ENCODE data around the gene FBXO36.
"Not testable (repeated sequence)": the region's sequence is repeated elsewhere in the genome, so short reads cannot be mapped to it uniquely, and the experiment has no call there.

Gene FBXO36

GRCh38 chr2:229910147-229910831, 12.0 kb upstream of the FBXO36 start:
- DNase-seq (ENCODE audit: low read depth in 1 of 2, low spot score in 1 of 2) = no peak

GRCh38 chr2:229910832-229911412, 11.4 kb upstream of the FBXO36 start:
- DNase-seq (ENCODE audit: low read depth in 1 of 2, low spot score in 1 of 2) = no peak

GRCh38 chr2:229914171-229914570, 8.1 kb upstream of the FBXO36 start:
- no peak for DNase-seq (ENCODE audit: low read depth in 1 of 2, low spot score in 1 of 2)

DNA sequence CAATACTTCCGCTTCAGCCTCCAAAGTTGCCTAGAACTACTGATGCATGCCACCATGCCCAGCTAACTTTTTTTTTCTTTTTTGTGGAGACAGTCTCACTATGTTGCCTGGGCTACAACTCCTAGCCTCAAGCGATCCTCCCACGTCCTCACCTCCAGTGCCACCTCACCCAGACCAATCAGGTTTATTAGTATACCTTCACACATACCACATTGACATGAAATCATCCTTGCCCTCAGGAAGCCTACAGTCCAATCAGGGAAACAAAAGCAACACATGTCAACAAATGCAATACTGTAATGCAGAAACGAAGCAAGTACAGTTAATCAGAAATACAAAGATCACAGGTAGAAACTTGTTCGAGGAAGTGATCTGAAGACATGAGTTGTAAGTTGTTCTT, 4.5 kb upstream of the FBXO36 start:
- DNase-seq (ENCODE audit: low read depth in 1 of 2, low spot score in 1 of 2) = no peak

DNA sequence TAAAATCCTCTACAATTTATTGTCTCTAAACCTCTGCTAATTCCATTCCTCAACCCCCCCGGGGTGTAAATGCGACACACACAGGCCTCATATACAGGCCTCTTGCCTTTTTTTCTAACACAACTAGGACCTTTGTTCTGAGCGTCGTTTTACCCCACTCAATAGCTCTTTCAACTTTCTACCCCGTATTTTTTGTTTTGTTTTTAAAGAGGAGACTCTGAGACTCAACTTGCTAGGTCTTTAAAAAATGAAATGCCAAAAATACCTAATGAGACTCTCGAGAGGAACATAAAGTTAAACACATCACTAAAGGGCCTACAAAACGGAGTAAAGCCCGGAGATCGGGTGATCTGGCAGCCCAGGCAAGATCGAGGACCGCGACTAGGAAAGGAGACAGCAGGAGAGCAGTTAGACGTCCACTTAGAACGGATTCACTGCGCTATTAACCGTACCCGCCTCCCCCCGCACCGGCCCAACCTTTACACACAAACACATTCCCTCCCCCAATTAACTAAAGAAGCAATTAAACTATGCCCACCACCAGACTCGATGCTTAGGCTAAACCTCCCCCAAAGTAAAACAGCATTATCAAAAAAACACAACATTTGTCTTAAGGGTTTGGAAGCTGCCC, 2.2 kb upstream of the FBXO36 start:
- DNase-seq (ENCODE audit: low read depth in 1 of 2, low spot score in 1 of 2) = no peak

- peak; percentile 35 to 52 for DNase-seq (ENCODE audit: low read depth in 1 of 2, low spot score in 1 of 2)
Measured at GRCh38 chr2:229921101-229921891, 1.0 kb upstream of the FBXO36 start.

DNA sequence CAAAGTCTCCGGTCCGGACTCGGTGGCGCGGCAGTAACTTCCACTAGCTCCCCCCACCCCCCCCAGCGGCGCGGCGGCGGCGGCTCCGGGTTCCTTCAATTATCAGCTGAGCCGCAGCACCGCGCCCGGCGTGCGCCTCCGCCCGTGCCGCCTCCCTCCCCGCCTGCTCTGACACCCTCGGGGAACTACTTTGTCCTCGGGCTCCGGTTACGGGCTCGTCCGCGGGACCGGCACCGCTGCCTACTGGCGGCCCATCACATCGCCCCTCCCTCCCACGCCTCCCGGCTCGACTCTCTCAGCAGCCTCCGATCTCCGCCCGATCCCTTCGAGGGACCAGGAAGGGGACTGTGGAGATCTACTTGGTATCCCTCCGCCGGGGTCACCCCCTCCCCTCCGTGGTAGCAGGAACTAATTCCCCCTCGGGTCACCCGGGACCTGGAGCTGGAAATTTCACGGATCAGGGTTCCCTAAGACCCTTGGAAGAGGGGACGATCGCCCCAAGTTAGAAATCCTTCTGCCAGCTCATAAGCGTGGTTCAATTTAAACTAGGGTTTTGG, 333 bp upstream of the FBXO36 start, which contains the start of gene TRIP12:
Gene TRIP12, minus strand, starts transcription at position 118 of the 557 bp plus-strand sequence. CDS start 41,930 bp downstream, outside the sequence.
- peak; percentile 77 to 82 for DNase-seq (ENCODE audit: low read depth in 1 of 2, low spot score in 1 of 2)

DNA sequence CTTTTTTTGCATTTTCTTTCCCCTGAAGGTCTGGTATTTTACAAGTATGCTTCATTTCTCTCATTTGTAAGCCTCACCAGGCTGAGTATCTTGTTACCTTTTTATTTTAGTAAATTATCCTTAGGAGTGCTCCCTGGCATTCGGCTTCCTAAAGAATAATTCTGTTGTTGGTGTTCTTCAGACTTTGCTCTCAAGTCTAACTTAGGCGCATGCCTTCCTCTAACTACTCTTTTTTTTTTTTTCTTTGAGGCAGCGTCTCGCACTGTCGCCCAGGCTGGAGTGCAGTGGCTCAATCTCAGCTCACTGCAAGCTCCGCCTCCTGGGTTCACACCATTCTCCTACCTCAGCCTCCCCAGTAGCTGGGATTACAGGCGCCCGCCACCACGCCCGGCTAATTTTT, 2.2 kb downstream of the FBXO36 start:
- not testable (repeated sequence) for DNase-seq (ENCODE audit: low read depth in 1 of 2, low spot score in 1 of 2)

- no peak for DNase-seq (ENCODE audit: low read depth in 1 of 2, low spot score in 1 of 2)
Measured at GRCh38 chr2:229925201-229925600, 2.9 kb downstream of the FBXO36 start.

- DNase-seq (ENCODE audit: low read depth in 1 of 2, low spot score in 1 of 2) = no peak
Measured at GRCh38 chr2:229927817-229928321, 5.6 kb downstream of the FBXO36 start.

GRCh38 chr2:229930656-229931055, 8.4 kb downstream of the FBXO36 start:
- no peak for DNase-seq (ENCODE audit: low read depth in 1 of 2, low spot score in 1 of 2)

DNA sequence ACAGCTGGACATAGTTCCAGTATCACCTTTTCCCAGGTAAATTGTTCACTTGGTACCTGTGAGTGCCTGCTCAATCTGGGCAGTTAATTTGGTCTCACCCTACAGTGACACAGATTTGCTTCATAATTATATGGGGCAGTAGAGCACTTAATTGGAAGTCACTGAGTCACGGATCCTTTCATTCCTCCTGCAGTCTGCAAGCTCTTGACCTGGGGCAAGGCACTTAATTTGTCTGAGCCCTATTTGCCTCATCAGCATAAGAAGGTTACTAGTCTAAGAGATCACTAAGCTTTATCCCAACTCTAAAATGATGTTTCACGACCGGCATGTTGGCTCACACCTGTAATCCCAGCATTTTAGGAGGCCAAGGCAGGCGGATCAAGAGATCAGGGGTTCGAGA, 8.9 kb downstream of the FBXO36 start:
- DNase-seq (ENCODE audit: low read depth in 1 of 2, low spot score in 1 of 2) = no peak

DNA sequence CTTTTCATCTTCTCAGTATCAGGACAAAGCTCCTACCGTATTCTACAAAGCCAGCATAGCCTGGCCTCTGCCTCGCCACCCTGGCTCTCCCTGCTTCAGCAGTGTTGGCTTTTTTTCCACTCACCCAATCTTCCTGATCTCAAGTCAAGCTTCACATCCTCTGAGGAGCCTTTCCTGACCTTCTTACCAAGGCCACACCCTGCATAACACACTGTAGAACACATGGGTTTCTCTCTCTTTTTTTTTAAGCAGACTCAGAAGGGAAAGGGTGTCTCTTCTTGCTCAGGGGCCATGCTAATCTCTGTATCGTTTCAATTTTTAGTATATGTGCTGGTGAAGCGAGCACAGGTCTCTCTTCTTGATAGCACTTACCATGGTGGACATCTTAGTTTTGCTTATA, 15.2 kb downstream of the FBXO36 start:
- DNase-seq (ENCODE audit: low read depth in 1 of 2, low spot score in 1 of 2) = no peak

- DNase-seq (ENCODE audit: low read depth in 1 of 2, low spot score in 1 of 2) = no peak
Measured at GRCh38 chr2:229942671-229943070, 20.4 kb downstream of the FBXO36 start.

- DNase-seq (ENCODE audit: low read depth in 1 of 2, low spot score in 1 of 2) = no peak
Measured at GRCh38 chr2:229943171-229943570, 20.9 kb downstream of the FBXO36 start.

GRCh38 chr2:229943770-229944449, 21.6 kb downstream of the FBXO36 start:
- DNase-seq (ENCODE audit: low read depth in 1 of 2, low spot score in 1 of 2) = no peak

- DNase-seq (ENCODE audit: low read depth in 1 of 2, low spot score in 1 of 2) = no peak
Measured at GRCh38 chr2:229945975-229946374, 23.7 kb downstream of the FBXO36 start.

DNA sequence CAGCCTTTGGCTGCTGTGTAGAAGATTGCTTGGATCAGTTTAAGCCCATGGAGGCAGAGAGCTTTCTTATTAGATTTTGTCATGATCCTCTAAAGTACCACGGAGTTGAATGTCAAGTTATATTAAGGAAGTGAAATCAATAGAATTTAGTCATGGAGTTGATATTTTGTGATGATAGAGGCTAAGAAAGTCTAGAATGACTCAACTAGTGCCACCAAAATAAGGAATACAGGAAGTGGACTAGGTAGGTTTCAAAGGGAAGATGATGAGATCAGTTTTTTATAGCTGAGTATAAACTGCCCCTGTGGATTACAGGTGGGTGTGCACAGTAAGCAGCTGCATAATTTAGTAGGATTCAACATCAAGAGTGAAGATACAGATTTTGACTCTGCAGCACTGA, 25.2 kb downstream of the FBXO36 start:
- no peak for DNase-seq (ENCODE audit: low read depth in 1 of 2, low spot score in 1 of 2)

DNA sequence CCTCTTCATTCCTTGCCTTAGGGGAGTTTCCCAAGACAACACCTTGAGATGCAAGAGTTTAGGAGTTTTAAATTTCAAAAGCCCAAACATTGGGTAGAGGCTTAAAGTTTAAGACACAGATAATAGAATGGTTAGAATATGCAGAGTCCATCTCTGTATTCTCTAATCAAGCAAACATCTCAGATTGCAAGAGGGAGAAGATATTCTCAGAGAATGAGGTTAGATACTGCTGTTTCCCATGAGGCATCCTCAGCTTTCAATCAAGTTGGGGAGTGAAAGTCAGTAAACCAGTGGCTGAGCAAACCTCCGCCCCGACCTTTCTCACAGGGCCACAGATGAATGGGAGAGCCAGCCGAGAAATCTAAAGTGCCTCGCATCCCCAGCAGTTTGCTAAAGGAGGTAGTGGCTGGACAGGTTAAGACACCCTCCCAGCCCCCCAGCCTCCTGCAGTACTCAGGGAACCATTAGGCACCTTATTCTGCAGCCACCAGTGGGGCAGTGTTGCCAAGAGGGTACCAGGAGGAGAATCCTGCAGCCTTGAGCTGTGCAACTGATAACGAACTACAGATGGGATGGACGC, 30.0 kb downstream of the FBXO36 start:
- DNase-seq (ENCODE audit: low read depth in 1 of 2, low spot score in 1 of 2) = no peak

GRCh38 chr2:229955663-229956062, 33.4 kb downstream of the FBXO36 start:
- DNase-seq (ENCODE audit: low read depth in 1 of 2, low spot score in 1 of 2) = no peak

Measured in stimulated activated CD4-positive, alpha-beta T cell treated with anti-CD3 and anti-CD28 coated beads, Interleukin-15, amount 100 ng/mL, for 1 hour (primary cell).